ENCODE measurements around the gene TPP2. TPM values are rescaled to one million over a fixed set of nuclear protein-coding genes. Genes with fewer than 3 reads are reported as not detected.
A peak's percentile ranks its signal among the peaks of the same experiment; 100 is the strongest.

Gene TPP2
- total RNA-seq, 2 donors from 2014 or later = 64.2 to 80.6 TPM

DNA sequence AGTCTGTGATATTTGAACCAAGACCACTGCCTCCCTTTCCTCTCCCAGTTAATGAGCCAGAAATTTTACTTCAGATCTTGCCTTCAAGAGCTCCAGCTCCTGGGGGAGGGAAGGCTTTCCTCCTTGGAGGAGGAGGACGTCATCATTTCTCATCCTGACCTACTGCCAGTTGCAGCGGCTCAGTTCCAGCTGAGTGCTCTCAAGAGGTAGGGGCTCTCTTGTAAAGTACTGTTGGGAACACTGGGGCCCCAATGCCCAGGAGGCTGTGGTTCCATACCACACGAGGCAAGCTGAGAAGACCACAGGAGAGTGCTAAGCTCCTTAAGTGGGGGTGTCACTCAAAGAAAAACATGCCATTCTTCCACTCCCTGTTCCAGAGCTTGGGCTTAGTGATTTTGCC lies 61.9 kb downstream of the TPP2 start:
- Histone ChIP-seq H3K4me1 (ENCODE audit: control insufficient read depth, insufficient read depth, low read length) (peaks cover 3% of the 10 kb centered on the region), H3K4me3 (ENCODE audit: low read length) (no peak overlapping the region), H3K27me3 (ENCODE audit: control insufficient read depth, insufficient read depth, low read length, poor library complexity, severe bottlenecking) (no peaks in the 10 kb centered on the region), H3K27ac (ENCODE audit: low read depth, low read length) (no peak overlapping the region), H3K9me3 (ENCODE audit: control insufficient read depth, low read length) (peaks cover 22% of the 10 kb centered on the region), H3K9ac (ENCODE audit: extremely low read depth, low read length, poor library complexity, severe bottlenecking) (no peak overlapping the region), H3K36me3 (ENCODE audit: control insufficient read depth, insufficient read depth, low read length) (peaks cover 88% of the 10 kb centered on the region)
- H3K27me3 Mint-ChIP-seq (ENCODE audit: insufficient read depth) = no peaks in the 10 kb centered on the region
- no peak overlapping the region for H3K4me3 Mint-ChIP-seq
- DNase-seq = no peak
- no peaks in the 10 kb centered on the region for H3K9me3 Mint-ChIP-seq
- 89 to 96% methylated on average over 1 to 3 of the region's 3 CpGs for WGBS, 2 experiments (ENCODE audit: insufficient coverage in 1 of 2, insufficient read length in 1 of 2)
- H3K4me1 Mint-ChIP-seq = no peaks in the 10 kb centered on the region
- no peak overlapping the region for H3K27ac Mint-ChIP-seq
- H3K36me3 Mint-ChIP-seq (ENCODE audit: low read depth) = peaks cover 50% of the 10 kb centered on the region
- TF ChIP-seq CTCF (conservative IDR thresholded peaks at IDR 0.05) = no peak

DNA sequence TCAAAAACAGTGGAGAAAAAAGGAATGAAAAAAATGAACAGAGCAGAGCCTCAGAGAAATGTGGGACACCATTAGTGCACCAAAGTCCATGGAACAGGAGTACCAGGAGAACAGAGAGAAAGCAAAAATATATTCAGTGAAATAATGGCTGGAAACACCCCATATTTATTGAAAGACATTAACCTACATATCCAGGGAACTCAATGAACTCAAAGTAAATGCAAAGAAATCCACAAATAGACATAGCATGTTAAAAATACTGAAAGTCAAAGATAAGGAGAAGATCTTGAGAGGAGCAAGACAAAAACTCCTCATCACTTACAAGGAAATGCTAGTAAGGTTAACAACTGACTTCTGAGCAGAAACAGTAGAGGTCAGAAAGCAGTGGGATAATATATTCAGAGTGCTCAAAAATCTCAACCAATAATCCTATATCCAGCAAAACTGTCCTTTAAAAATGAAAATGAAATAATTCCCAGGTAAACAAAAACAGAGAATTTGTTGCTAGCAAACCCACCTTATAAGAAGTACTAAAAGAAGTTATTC lies 62.5 kb downstream of the TPP2 start:
- Histone ChIP-seq H3K4me3 (ENCODE audit: low read length) (no peak overlapping the region), H3K27me3 (ENCODE audit: control insufficient read depth, insufficient read depth, low read length, poor library complexity, severe bottlenecking) (no peaks in the 10 kb centered on the region), H3K27ac (ENCODE audit: low read depth, low read length) (no peak overlapping the region), H3K36me3 (ENCODE audit: control insufficient read depth, insufficient read depth, low read length) (peaks cover 90% of the 10 kb centered on the region), H3K4me1 (ENCODE audit: control insufficient read depth, insufficient read depth, low read length) (peaks cover 3% of the 10 kb centered on the region), H3K9ac (ENCODE audit: extremely low read depth, low read length, poor library complexity, severe bottlenecking) (no peak overlapping the region), H3K9me3 (ENCODE audit: control insufficient read depth, low read length) (peaks cover 22% of the 10 kb centered on the region)
- Mint-ChIP-seq H3K36me3 (ENCODE audit: low read depth) (peaks cover 56% of the 10 kb centered on the region), H3K4me1 (no peaks in the 10 kb centered on the region), H3K27ac (no peak overlapping the region), H3K4me3 (no peak overlapping the region), H3K9me3 (no peaks in the 10 kb centered on the region), H3K27me3 (ENCODE audit: insufficient read depth) (no peaks in the 10 kb centered on the region)
- TF ChIP-seq CTCF (conservative IDR thresholded peaks at IDR 0.05) = no peak
- DNase-seq = no peak

- H3K9ac ChIP-seq (ENCODE audit: extremely low read depth, low read length, poor library complexity, severe bottlenecking) = no peak overlapping the region
- Mint-ChIP-seq H3K9me3 (peaks cover 66% of the 10 kb centered on the region), H3K27me3 (ENCODE audit: insufficient read depth) (no peaks in the 10 kb centered on the region), H3K36me3 (ENCODE audit: low read depth) (peaks cover 91% of the 10 kb centered on the region), H3K4me3 (no peak overlapping the region), H3K27ac (no peak overlapping the region), H3K4me1 (no peaks in the 10 kb centered on the region)
- H3K4me3 ChIP-seq (ENCODE audit: low read length) = peak overlapping the region; percentile 68
- H3K27me3 ChIP-seq (ENCODE audit: control insufficient read depth, insufficient read depth, low read length, poor library complexity, severe bottlenecking) = no peaks in the 10 kb centered on the region
- no peak for DNase-seq
- peaks cover 88% of the 10 kb centered on the region for H3K36me3 ChIP-seq (ENCODE audit: control insufficient read depth, insufficient read depth, low read length)
- no peak overlapping the region for H3K27ac ChIP-seq (ENCODE audit: low read depth, low read length)
- TF ChIP-seq CTCF (conservative IDR thresholded peaks at IDR 0.05) = no peak
- H3K4me1 ChIP-seq (ENCODE audit: control insufficient read depth, insufficient read depth, low read length) = peaks cover 11% of the 10 kb centered on the region
- H3K9me3 ChIP-seq (ENCODE audit: control insufficient read depth, low read length) = peaks cover 71% of the 10 kb centered on the region
These were observed 70.2 kb downstream of the TPP2 start for GRCh38 chr13:102667023-102667422.

Data from endodermal cell (in vitro differentiated cells).